GM21390 (cell line): ENCODE measurements around the gene FKBP9.
"Not testable (repeated sequence)": the region's sequence is repeated elsewhere in the genome, so short reads cannot be mapped to it uniquely, and the experiment has no call there.

Source experiments
- ATAC-seq: cut with Tn5 transposase; IDR thresholded peaks from one replicate; pipeline ENCODE4 v1.9.1; 2021; ENCODE audit not compliant: unreplicated experiment

FKBP9 gene

GRCh38 chr7:33005193-33005592 is 48.0 kb downstream of the FKBP9 start:
- not testable (repeated sequence) for ATAC-seq

GRCh38 chr7:33005690-33006089 is 48.5 kb downstream of the FKBP9 start:
- ATAC-seq, result not testable (repeated sequence)

- no peak for ATAC-seq
Observed at GRCh38 chr7:33009734-33010133, 52.5 kb downstream of the FKBP9 start.

DNA sequence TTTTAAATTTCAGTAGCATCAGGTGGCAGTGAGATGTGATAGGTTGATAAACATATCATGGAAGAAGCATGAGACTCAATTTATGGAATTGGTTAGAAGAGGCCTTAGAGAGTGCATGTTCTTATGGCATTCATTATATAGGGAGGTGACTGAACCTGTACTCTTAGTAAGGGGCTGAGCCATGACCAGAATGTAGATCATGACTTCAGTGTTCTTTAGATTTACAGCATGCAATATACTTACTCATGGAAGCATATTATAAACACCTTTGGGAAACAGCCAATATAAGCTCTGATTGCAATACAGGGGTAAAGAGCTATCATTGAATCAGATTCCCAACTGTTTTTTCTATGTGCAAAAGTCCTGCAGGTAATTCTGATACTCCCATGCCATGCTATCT is 55.1 kb downstream of the FKBP9 start:
- no peak for ATAC-seq

- no peak for ATAC-seq
Observed at GRCh38 chr7:33024189-33024757, 67.0 kb downstream of the FKBP9 start.

DNA sequence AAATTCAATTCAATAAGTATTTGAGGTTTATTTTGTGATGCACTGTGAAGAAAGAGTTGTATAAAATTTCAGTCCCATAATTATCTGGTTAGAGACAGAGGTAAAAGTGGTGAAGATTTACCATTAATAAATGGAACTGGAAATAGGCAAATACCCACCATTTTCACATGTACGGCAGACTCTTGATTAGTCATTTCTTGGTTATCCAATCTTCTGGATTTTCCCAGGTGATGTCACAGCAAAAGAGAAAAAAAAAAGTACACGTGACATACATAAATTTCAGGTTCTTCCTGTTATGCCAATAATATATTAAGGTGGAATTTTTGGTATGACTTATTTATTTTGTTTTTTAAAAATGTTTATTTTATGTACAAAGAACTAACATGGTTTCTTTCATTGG is 78.5 kb downstream of the FKBP9 start:
- ATAC-seq, result no peak

DNA sequence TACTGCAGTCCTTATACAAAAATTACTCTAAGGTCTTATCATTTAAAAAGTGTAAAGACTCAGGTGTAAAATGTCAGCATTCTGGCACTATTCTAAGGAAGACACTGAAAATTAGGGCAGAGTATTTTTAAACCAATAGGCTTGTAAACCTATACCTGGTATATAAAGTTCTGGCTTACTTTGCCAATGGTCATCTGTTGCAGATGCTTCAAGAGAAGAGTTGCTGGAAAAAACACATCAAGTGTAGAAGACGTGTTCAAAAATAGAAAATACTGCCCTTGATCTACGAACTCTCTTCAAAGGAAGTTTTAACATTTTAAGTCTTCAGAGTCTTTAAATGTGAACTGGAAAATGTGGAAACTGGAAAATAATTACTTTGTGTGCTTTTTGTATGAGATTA is 81.4 kb downstream of the FKBP9 start:
- ATAC-seq, result no peak

DNA sequence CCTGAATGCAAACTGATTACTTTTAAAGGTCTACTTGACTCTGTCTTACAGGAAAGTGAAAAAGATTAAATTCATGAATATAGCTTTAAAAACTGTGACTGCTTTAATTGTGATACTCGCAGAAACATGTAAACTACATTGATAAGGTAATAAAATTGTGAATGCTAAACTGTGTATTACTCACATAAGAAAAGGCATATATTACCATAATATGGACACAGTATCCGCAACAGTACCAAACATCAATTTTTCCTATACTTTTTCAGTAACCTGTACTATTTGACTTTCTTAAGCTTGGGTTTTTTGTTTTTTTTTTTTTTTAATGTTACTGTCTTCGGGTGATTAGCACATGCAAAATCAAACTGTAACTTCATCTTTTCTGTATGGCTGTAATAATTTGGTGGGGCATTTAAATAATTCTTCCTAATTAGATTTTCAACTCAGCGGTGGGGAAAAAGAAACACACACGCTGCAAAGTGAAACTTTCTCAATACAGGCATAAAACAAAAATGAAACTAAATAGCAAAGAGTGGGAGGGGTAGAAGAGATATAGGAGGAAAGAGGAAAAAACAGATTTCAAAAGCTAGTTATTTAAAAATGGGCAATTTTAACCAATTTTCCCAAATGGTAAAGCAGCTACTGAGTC is 82.1 kb downstream of the FKBP9 start:
- peak; percentile 29 for ATAC-seq

DNA sequence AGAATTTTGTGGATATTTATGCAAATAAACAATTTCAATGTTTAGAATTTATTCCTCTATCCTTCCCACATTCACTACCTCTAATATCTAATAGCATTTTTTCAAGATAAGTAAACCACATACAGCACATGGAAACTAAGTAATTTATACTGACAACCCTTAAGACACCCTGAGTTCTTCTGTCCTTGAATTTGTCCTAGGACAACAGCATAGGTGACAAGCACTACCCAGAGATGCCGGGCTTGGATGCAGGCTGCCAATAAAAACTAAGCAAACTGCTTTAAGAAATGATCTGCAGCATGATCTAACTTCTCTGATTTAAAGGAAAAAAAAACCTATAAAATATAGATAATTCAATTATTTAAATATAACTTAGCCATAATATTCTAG is 82.7 kb downstream of the FKBP9 start:
- ATAC-seq, result no peak

DNA sequence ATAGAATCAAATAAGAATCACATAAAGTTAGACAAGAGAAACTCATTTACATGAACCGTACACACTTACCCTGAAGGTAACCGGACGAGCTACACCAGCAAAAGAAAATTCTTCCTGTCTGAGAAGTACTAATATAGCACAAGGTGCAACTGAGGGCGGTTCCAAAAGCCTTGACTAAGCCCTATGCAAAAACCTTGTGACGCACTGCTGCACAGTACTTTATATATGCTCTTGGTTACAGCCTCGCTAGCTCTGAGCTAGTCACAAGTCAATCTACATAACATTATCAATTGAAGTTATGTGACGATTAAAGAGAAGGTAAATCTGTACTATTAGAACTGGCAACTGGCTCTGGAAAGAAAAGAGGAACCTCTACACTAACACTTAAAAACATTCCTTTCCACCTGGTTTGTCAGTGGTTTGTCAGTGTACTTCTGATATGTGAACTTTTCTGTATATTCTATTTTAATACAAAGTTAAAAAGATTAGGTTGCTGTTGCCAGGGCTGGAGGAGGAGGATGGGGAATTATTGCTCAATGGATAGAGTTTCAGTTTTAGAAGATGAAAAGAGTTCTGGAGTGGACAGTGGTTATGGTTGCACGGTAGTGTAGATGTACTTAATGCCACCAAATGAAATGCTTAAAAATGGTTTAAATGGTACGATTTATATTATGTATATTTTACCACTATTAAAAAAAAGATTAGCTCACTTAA is 83.7 kb downstream of the FKBP9 start:
- ATAC-seq, result peak; percentile 91

- no peak for ATAC-seq
Observed at GRCh38 chr7:33041631-33042428, 84.6 kb downstream of the FKBP9 start.

GRCh38 chr7:33043501-33044400 is 86.5 kb downstream of the FKBP9 start:
- ATAC-seq, result no peak

DNA sequence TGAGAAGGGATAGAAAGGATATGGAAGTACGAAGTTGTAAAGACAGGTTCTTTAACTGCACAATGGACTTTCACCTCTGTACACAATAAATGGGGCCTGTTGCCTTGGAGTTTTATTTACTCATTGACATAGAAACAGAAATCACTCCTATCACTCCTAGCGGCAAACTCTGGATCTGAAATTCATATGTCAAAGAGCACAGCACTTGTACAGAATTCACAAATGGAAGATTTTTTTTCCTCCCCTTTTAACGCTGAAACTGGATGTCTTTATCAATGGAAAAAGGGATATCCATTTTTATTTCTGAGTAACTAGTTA is 87.1 kb downstream of the FKBP9 start:
- ATAC-seq, result no peak

GRCh38 chr7:33044986-33045385 is 87.7 kb downstream of the FKBP9 start:
- ATAC-seq, result peak; percentile 36

DNA sequence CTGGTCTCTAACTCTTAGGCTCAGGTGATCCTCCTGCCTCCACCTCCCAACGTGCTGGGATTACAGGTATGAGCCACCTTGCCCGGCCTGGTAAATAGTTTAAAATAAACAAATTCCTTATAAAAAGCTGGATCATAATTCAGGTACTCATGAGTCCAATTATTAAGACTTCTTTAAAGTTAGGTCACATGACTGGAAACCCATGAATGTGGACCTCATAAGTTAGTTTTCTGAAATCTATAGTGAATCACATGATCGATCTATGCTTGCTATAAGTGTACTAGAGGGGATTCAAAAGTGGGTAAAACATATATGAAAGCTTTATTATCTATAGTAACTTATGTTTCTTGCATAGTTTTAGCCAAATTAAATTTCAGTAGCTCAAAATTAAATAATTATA is 91.0 kb downstream of the FKBP9 start:
- ATAC-seq, result no peak

- ATAC-seq, result no peak
Observed at GRCh38 chr7:33048704-33049103, 91.5 kb downstream of the FKBP9 start.

GRCh38 chr7:33050535-33051318 is 93.5 kb downstream of the FKBP9 start:
- ATAC-seq, result peak; percentile 50

DNA sequence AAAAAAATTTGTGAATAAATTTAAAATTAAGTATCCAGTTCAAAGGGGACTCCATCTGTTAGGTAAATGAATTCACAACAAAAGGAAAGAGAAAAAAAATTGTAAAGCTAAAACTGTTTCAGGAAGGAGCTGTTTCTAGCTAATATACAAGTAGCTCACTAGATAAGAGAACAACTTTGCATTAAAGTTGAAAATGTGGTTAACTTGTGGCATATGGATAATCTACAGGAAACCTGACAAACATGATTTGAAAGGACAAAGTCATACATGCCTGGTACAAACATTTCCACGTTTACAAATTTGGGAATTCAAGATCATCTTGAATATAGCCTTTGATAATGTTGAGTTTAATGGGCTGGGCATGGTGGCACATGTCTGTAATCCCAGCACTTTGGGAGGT is 96.5 kb downstream of the FKBP9 start:
- no peak for ATAC-seq

GRCh38 chr7:33054261-33054964 is 97.2 kb downstream of the FKBP9 start:
- no peak for ATAC-seq
